ENCODE results near the gene KIF26B.

DNA sequence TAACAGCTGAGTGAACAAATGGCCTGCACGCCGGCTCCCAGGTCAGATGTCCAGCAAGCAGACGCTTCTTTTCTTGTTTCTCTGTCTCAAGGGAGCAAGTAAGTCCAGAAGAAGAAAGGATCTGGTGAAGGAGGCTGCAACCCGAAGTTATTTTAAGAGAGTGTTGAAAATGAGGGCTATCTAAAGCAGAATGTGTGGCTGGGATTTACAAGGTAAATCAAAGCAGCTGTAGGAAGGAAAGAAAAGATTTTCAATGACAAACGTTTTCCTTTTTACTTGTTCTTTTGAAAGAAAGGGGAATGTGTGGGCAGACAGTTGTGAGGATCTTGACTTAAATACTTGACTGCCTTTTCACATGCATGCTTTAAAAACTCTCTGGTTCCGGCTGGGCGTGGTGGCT is 311.5 kb downstream of the KIF26B start:
- TF ChIP-seq CTCF (IDR thresholded peaks at IDR 0.05; ENCODE audit: insufficient read depth, low read length, poor library complexity, severe bottlenecking): no peak
- no peak for TF ChIP-seq EZH2phosphoT487 (conservative IDR thresholded peaks at IDR 0.05; ENCODE audit: low read length)

Measured in SU-DHL-6 (cell line).